GM10266 (cell line): ENCODE results near the gene FAM180B.
A peak's percentile ranks its signal among the peaks of the same experiment; 100 is the strongest.
"Not testable (repeated sequence)": the region's sequence is repeated elsewhere in the genome, so short reads cannot be mapped to it uniquely, and the experiment has no call there.

Experiments
- DNase-seq: peaks from one replicate; pipeline ENCODE4 v3.0.0; 2012; ENCODE audit errors: extremely low spot score
- TF ChIP-seq, protein P1 (sequence below): IDR thresholded peaks from 2 replicates; pipeline ENCODE4 v1.5.1; 2012; ENCODE audit warnings: mild to moderate bottlenecking, low read depth; ENCODE audit not compliant: control insufficient read depth, insufficient read depth; ENCODE audit errors: missing control alignments

The FAM180B gene

DNA sequence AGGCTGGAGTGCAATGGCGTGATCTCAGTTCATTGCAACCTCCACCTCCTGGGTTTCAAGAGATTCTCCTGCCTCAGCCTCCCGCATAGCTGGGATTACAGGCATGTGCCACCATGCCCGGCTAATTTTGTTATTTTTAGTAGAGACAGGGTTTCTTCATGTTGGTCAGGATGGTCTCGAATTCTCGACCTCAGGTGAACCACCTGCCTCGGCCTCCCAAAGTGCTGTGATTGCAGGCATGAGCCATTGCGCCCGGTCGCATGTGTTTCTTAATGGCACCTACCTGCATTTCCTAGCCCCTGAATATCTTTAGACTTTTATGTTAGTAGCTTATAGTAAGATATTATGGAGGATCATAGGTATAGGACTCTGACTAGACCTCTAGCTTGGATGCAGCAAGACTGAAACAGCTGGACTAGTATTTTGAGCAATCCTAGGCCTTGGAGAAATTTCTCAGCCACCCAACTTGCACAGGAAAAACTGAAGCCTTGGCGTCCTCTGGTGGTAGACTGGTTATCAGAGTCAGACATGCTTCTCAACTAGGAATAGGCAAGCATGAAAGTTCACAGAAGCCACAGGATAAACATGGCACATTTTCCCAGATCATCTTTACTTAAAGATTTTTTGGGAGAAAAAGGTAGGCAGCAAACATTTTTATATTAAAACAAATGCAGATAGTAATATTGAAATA, 30.4 kb downstream of the FAM180B start:
- TF ChIP-seq, protein P1, sequence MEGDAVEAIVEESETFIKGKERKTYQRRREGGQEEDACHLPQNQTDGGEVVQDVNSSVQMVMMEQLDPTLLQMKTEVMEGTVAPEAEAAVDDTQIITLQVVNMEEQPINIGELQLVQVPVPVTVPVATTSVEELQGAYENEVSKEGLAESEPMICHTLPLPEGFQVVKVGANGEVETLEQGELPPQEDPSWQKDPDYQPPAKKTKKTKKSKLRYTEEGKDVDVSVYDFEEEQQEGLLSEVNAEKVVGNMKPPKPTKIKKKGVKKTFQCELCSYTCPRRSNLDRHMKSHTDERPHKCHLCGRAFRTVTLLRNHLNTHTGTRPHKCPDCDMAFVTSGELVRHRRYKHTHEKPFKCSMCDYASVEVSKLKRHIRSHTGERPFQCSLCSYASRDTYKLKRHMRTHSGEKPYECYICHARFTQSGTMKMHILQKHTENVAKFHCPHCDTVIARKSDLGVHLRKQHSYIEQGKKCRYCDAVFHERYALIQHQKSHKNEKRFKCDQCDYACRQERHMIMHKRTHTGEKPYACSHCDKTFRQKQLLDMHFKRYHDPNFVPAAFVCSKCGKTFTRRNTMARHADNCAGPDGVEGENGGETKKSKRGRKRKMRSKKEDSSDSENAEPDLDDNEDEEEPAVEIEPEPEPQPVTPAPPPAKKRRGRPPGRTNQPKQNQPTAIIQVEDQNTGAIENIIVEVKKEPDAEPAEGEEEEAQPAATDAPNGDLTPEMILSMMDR = peak; percentile 73
- DNase-seq = peak; percentile 51

DNA sequence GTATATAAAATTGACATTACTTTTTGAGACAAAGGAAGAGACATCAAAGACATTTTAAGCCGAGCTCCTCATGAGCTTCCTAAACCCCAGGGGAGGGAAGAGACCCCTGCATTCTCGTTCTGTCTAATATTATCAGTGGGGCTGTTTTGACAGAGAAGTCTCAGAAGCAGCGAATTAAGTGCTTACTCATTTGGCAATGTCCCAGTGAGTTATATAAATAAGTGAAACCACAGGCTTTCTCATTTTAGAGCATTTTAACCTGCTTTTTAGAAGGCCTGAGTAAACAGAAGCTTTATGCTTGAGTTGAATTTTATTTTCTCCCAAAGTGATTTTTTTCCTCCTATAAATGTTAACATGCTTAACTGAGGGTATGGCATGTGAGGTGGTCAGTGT, 30.9 kb downstream of the FAM180B start:
- TF ChIP-seq, protein P1 = no peak
- DNase-seq = no peak

DNA sequence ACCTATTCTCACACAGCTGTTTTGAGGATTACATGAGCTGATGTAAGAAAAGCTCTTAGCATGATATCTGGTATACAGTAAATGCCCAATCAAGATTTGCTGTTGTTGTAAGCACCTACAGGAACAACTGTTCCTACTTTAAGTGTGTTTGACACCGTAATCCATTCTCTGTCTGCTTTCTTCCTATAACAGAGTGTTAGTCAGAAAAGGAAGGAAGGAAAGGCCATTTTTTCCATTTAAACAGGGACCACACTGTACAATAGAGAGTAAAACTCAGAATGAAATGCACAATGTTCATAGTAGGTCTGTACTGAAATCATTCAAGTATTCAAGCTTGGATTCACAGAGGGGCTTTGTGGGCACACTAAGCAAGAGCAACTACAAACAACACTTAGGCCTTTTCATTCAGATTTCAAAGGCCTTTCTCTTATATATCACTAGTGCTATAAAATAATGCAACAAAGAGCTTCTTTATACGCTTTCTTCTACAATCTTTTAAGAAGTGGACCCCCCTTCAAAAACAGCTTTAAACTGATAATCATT, 34.4 kb downstream of the FAM180B start:
- no peak for DNase-seq
- TF ChIP-seq, protein P1 = no peak

DNA sequence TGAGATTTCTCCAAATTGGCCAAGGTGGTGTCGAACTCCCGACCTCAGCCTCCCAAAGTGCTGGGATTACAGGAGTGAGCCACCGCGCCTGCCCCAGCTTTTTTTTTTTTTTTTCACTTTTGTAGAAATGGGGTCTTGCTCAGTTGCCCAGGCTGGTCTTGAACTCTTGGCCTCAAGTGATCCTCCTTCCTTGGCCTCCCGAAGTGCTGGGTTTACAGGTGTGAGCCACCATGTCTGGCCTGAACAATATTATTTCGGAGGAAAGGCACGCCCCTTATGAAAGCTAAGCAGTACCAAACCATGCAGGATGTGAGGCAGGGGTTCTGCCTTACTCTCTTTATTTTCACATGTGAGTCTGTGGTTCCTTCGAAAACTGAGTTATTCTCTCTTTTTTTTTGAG, 39.8 kb downstream of the FAM180B start:
- no peak for DNase-seq
- TF ChIP-seq, protein P1 = no peak

DNA sequence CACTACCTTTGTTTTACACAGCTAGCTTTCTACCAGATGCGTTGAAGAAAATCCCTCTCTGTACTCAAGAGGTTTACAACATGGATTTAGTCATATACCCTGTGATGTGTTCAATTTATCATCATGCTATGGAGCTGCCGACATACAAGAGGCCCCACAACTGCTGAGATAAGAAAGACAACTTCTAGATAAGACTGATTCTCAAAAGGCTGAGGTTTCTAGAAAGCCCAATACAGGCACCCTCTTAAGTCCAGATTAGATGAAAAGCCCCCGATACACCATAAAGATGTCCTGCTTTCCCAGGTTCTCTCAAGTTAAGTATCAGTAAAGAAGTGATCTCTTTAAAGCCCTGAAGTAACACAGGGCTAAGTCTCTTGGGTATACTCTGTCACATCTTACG, 41.5 kb downstream of the FAM180B start:
- no peak for DNase-seq
- TF ChIP-seq, protein P1 = no peak

DNA sequence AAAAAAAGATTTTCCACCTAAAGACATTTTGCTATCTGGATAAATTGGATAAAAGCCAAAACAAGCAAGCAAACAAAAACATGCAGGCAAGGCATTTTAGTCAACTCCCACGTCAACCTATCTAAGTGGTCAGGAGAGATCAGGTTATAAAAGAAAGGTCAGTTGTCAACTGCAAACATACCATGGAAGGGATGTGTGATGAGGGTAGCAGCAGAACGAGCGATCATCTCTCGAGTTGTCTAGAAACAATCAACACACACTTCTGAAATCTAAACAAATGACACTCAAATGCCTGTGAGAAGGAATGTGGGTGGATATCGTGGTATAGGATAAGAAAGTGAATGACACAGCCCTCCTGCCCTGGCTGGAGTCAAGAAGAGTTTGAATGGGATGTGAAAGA, 45.0 kb downstream of the FAM180B start:
- TF ChIP-seq, protein P1 = no peak
- no peak for DNase-seq

DNA sequence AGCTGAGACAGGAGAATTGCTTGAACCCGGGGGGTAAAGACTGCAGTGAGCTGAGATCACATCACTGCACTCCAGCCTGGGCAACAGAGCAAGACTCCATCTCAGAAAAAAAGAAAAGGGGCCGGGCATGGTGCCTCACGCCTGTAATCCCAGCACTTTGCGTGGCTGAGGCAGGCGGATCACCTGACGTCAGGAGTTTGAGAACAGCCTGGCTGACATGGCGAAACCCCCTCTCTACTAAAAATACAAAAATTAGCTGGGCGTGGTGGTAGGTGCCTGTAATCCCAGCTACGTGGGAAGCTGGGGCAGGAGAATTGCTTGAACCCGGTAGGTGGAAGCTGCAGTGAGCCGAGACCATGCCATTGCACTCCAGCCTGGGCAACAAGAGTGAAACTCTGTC, 49.9 kb downstream of the FAM180B start:
- not testable (repeated sequence) for DNase-seq
